PC-9 (cell line): ENCODE data around the gene DMPK. TPM values are rescaled to one million over a fixed set of nuclear protein-coding genes. Genes with fewer than 3 reads are reported as not detected.
A peak's percentile ranks its signal among the peaks of the same experiment; 100 is the strongest.

Source experiments
- BruUV-seq: library from RNA; stranded (reverse); fragments of 400-500 nt; replicated peaks from 2 replicates; lab custom pipeline; 2021; lab: Mats Ljungman, UMichigan
- CTCF ChIA-PET: fragments of 300-600 bp; sonication (Branson Sonifier 250); formaldehyde crosslinking; loops from one replicate; lab custom pipeline; 2022; ENCODE audit warnings: antibody characterized with exemption; lab: Charles Lee
- POLR2A ChIA-PET: fragments of 300-600 bp; sonication (Branson Sonifier 250); formaldehyde crosslinking; loops from one replicate; lab custom pipeline; 2022; ENCODE audit warnings: antibody characterized with exemption; ENCODE audit not compliant: unreplicated experiment; lab: Charles Lee
- DNase-seq, 2 experiments: peaks; one replicate each; pipeline versions ENCODE4 v3.0.0 to v3.0.0-alpha.2; 2015 to 2022; ENCODE audit warnings: mixed read lengths in 1 of 2
- H2AFZ ChIP-seq: fragments of 200-600 bp; sonication (generic); 2 replicates; pipeline ENCODE4 v1.8.1; 2017; ENCODE audit warnings: antibody characterized with exemption
- H3F3A ChIP-seq: fragments of 200-600 bp; sonication (generic); 2 replicates; pipeline ENCODE4 v1.8.1; 2017; ENCODE audit warnings: antibody characterized with exemption, mild to moderate bottlenecking, low read depth; ENCODE audit not compliant: insufficient read depth
- H3K27ac ChIP-seq: fragments of 200-600 bp; sonication (generic); 2 replicates; pipeline ENCODE4 v1.6.1; 2016; ENCODE audit warnings: mixed run types
- H3K27me3 ChIP-seq: fragments of 200-600 bp; sonication (generic); 2 replicates; pipeline ENCODE4 v1.6.1; 2016; ENCODE audit warnings: low read depth, mixed run types; ENCODE audit not compliant: insufficient read depth
- H3K36me3 ChIP-seq: fragments of 200-600 bp; sonication (generic); 2 replicates; pipeline ENCODE4 v1.6.1; 2016; ENCODE audit warnings: low read depth, mixed run types
- H3K4me1 ChIP-seq: fragments of 200-600 bp; sonication (generic); replicated peaks from 2 replicates; pipeline ENCODE4 v1.6.1; 2016; ENCODE audit warnings: mixed run types; ENCODE audit not compliant: insufficient read depth
- H3K4me2 ChIP-seq: fragments of 200-600 bp; sonication (generic); 2 replicates; pipeline ENCODE4 v1.6.1; 2017; ENCODE audit warnings: mixed run types
- H3K4me3 ChIP-seq: fragments of 200-600 bp; sonication (generic); 2 replicates; pipeline ENCODE4 v1.6.1; 2016; ENCODE audit warnings: mixed run types
- H3K79me2 ChIP-seq: fragments of 200-600 bp; sonication (generic); 2 replicates; pipeline ENCODE4 v1.6.1; 2017; ENCODE audit warnings: low read depth, mixed run types
- H3K9me2 ChIP-seq: fragments of 200-600 bp; sonication (generic); 2 replicates; pipeline ENCODE4 v1.8.1; 2017; ENCODE audit warnings: mild to moderate bottlenecking; ENCODE audit not compliant: insufficient read depth
- H3K9me3 ChIP-seq: fragments of 200-600 bp; sonication (generic); 2 replicates; pipeline ENCODE4 v1.8.1; 2016; ENCODE audit warnings: low read depth; ENCODE audit not compliant: insufficient read depth
- H4K20me1 ChIP-seq: fragments of 200-600 bp; sonication (generic); 2 replicates; pipeline ENCODE4 v1.8.1; 2017; ENCODE audit not compliant: insufficient read depth
- CTCF ChIP-seq: fragments of 200-600 bp; sonication (generic); conservative IDR thresholded peaks from 2 replicates; pipeline ENCODE4 v1.6.1; 2017; ENCODE audit warnings: mixed run types, antibody characterized with exemption, mild to moderate bottlenecking, moderate library complexity
- EZH2 ChIP-seq: fragments of 200-600 bp; sonication (generic); IDR thresholded peaks from 2 replicates; pipeline ENCODE4 v1.8.0; 2017; ENCODE audit warnings: antibody characterized with exemption, low read depth
- intact Hi-C: fragments of 100-400 bp; cut with micrococcal nuclease; formaldehyde crosslinking; loops from one replicate; pipeline ENCODE4 v1.10.0; 2022; ENCODE audit not compliant: unreplicated experiment
- total RNA-seq: library from RNA; stranded (reverse); gene quantifications from 2 replicates; pipeline ENCODE4 v1.2.3, GENCODE V29; 2021

The DMPK gene
- total RNA-seq, 1 experiment from 2014 or later: 110 TPM

GRCh38 chr19:45825263-45825605 lies 42.9 kb upstream of the DMPK start:
- intact Hi-C loops: no loop called here
- Histone ChIP-seq H3K9me3 (no peaks in the 10 kb centered on the region), H3F3A (peaks cover 7% of the 10 kb centered on the region; the same call in 1 of the 2 replicates), H4K20me1 (peaks cover 3% of the 10 kb centered on the region), H3K4me2 (no peak overlapping the region), H3K9me2 (no peaks in the 10 kb centered on the region), H3K36me3 (no peaks in the 10 kb centered on the region), H3K27ac (no peak overlapping the region), H3K79me2 (no peaks in the 10 kb centered on the region), H3K4me3 (no peak overlapping the region), H2AFZ (no peak overlapping the region), H3K4me1 (no peaks in the 10 kb centered on the region), H3K27me3 (no peaks in the 10 kb centered on the region)
- no TSS peak for BruUV-seq
- TF ChIP-seq EZH2 (no peak), CTCF (no peak)
- DNase-seq: no peak
- CTCF ChIA-PET: no interaction called here
- POLR2A ChIA-PET: no interaction called here

DNA sequence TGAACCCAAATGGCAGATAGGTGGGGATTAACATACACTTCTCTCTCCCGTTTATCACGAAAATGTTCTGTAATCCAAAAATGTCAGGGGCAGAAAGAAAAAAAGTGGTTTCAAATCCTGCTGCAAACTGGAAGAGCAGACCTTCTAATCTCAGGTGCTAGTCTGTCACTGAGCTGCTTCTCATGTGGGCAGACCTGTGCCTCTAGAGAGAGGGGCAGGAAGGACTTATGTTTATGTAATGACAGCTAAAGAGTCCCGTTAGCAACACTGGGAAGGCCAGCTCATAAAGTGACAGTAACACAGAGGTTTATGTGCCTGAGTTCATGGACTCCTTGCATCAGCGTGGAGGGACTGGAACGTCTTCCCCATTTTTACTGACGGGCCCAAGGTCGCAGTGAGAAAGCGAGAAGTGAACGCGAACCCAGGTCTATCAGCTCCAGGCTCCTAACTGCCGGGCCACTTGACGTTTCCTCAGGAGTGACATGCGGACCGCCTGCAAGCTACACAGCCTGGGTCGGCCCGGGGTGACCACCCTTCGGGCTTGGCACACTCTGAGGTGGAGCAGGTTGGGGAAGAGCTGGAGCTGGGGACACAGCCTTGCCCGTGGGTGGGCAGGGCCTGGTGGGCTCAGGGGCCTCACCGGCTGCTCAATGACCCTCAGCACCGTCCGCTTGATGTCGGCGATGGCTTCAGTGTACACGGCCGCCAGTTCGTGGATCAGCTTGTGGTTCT lies 42.4 kb upstream of the DMPK start:
- no peaks in the 10 kb centered on the region for H4K20me1 ChIP-seq
- intact Hi-C loops: no loop called here
- H3K4me3 ChIP-seq: no peak overlapping the region
- no peaks in the 10 kb centered on the region for H3K9me2 ChIP-seq
- no peak overlapping the region for H3K27ac ChIP-seq
- peaks cover 7% of the 10 kb centered on the region; the same call in 1 of the 2 replicates for H3F3A ChIP-seq
- no peak for TF ChIP-seq CTCF
- TF ChIP-seq EZH2: no peak
- CTCF ChIA-PET: no interaction called here
- H3K4me1 ChIP-seq: no peaks in the 10 kb centered on the region
- DNase-seq: peak in 1 of 2 experiments; percentile 23
- POLR2A ChIA-PET: no interaction called here
- H3K79me2 ChIP-seq: no peaks in the 10 kb centered on the region
- H3K4me2 ChIP-seq: no peak overlapping the region
- no TSS peak for BruUV-seq
- no peaks in the 10 kb centered on the region for H3K9me3 ChIP-seq
- no peaks in the 10 kb centered on the region for H3K27me3 ChIP-seq
- no peaks in the 10 kb centered on the region for H3K36me3 ChIP-seq
- no peak overlapping the region for H2AFZ ChIP-seq

DNA sequence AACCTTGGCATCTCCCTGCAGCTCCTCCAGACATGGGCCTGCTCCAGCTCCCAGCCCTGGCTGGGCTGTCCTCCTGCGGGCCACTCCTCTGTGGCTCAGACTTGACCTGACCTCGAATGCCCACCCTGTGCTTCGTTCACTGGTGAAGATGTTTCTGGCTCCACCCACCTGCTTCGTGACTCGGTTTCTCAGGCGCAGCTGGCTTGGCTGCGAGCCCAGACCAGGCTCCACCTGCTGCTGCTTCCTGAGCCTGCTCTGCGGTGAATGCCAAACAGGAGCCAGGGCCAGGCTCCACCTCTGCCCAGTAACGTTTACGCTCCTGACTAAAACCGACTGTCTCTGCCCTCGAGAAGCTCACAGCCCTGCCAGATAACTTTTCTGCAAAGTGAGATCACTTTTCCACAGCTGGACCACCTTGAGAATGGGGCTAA lies 41.8 kb upstream of the DMPK start:
- Histone ChIP-seq H3F3A (peaks cover 7% of the 10 kb centered on the region; the same call in 1 of the 2 replicates), H3K4me2 (no peak overlapping the region), H3K27ac (no peak overlapping the region), H3K27me3 (no peaks in the 10 kb centered on the region), H3K36me3 (no peaks in the 10 kb centered on the region), H3K9me2 (no peaks in the 10 kb centered on the region), H3K79me2 (no peaks in the 10 kb centered on the region), H3K4me1 (no peaks in the 10 kb centered on the region), H3K4me3 (no peak overlapping the region), H3K9me3 (no peaks in the 10 kb centered on the region), H2AFZ (no peak overlapping the region), H4K20me1 (no peaks in the 10 kb centered on the region)
- intact Hi-C loops: no loop called here
- DNase-seq: peak in 1 of 2 experiments; percentile 35
- ChIA-PET POLR2A (no interaction called here), CTCF (no interaction called here)
- TF ChIP-seq EZH2 (no peak), CTCF (no peak)
- no TSS peak for BruUV-seq
